GM20431 (cell line): ENCODE results near the gene LRBA.
"Not testable (repeated sequence)": the region's sequence is repeated elsewhere in the genome, so short reads cannot be mapped to it uniquely, and the experiment has no call there.

Experiments used
- in situ Hi-C: fragments of 300-500 bp; cut with MseI, MboI; formaldehyde crosslinking; loops from one replicate; pipeline ENCODE4 v1.15.0; 2020; ENCODE audit warnings: low sequenced_read_pairs; ENCODE audit not compliant: unreplicated experiment

LRBA gene, protein sequence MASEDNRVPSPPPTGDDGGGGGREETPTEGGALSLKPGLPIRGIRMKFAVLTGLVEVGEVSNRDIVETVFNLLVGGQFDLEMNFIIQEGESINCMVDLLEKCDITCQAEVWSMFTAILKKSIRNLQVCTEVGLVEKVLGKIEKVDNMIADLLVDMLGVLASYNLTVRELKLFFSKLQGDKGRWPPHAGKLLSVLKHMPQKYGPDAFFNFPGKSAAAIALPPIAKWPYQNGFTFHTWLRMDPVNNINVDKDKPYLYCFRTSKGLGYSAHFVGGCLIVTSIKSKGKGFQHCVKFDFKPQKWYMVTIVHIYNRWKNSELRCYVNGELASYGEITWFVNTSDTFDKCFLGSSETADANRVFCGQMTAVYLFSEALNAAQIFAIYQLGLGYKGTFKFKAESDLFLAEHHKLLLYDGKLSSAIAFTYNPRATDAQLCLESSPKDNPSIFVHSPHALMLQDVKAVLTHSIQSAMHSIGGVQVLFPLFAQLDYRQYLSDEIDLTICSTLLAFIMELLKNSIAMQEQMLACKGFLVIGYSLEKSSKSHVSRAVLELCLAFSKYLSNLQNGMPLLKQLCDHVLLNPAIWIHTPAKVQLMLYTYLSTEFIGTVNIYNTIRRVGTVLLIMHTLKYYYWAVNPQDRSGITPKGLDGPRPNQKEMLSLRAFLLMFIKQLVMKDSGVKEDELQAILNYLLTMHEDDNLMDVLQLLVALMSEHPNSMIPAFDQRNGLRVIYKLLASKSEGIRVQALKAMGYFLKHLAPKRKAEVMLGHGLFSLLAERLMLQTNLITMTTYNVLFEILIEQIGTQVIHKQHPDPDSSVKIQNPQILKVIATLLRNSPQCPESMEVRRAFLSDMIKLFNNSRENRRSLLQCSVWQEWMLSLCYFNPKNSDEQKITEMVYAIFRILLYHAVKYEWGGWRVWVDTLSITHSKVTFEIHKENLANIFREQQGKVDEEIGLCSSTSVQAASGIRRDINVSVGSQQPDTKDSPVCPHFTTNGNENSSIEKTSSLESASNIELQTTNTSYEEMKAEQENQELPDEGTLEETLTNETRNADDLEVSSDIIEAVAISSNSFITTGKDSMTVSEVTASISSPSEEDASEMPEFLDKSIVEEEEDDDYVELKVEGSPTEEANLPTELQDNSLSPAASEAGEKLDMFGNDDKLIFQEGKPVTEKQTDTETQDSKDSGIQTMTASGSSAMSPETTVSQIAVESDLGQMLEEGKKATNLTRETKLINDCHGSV (N-terminal part only)

DNA sequence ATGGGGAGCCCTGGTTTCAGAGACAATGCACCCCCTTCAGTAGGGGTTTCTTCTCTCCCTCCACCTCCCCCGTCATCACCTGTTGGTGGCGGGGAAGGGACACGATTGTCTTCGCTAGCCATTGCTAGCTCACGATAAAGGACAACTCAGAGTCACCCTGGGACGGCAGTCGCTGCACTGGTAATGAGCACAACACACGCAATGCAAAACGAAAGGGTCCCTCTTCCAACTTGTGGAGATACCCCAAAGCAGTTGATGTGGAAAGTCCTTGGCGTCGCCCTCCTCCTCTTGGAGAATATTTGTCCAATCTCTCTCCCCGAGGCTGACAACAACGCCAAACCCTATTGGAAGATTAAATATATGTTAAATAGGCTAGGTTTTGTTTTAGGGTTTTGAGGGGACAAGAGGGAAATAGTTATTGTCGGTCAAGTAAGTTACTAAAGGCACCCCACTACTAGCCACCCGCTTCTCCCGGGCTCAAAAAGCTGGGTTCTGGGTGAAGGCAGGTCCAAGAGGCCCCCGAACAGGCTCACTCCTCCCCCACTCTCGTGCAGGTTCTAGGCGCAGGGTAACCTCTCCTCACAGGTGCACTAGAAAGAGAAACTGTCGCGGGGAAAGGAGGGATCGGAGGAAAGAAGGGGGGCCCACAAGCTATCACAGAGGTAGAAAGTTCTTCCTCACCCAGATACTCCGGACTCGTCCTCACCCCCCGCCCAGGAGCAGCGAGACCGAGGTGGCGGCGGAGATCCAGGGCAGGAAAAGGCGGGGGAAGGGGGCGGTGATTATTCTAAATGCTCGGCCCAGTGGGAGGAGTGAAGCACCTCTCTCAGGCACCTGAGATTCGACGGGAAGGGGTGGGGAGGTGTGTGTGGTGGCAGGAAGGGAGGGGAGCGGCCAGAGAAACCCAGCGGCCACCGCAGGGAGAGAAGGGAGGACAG lies at the start of gene LRBA:
TSS of gene LRBA (minus strand) at position 764 of the 938 bp plus-strand sequence. CDS start at position 122, 642 bp downstream.
- in situ Hi-C loops, result no loop called here

DNA sequence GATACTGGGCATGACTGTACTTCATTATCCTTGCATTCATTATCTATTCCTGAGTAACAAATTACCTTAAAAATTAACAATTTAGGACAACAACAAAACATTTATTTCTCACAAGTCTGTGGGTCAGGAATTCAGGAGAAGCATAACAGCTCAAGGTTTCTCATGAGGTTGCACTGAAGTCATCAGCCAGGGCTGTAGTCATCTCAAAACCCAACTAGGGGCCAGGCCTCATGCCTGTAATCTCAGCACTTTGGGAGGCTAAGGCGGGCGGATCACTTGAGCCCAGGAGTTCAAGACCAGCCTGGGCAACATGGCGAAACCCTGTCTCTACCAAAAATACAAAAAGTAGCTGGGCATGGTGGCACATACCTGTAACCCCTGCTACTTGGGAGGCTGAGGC lies 48.1 kb upstream of the LRBA start:
- in situ Hi-C loops, result not testable (repeated sequence)

DNA sequence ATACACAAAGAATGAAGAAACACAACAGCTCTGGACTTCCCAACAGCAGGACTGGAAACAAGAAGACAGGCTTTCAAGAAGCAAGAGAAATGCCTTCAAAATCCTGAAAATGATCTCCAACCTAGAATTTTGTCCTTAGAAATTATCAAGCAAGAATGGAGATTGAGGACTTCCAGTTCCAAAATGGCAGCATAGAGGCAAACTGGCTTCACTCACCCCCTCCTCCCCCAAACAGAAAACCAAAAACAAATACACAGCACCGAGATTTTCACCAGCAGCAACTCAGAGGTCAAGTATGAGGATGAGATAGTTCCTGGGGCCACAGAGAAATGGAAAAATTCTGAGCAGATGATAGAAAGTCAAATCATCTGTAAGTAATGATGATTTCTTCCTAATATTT lies 40.5 kb upstream of the LRBA start:
- in situ Hi-C loops, result no loop called here

DNA sequence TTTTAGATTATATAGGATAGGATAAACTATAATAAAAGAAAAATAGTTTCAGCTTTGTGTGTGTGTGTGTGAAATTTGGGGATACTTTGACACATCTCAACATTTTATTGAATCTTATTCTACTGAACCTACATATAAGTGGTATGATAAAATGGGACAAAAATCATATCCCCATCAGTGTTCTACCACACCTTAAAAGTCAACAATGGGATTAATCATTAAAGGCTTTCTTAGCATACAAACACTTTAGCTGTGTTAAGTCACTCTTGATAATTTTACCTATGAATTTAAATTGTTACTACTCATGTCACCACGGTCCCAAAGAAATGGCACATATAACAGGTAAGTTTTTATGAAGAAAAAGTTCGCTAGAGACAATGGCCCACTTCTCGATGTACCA lies 37.7 kb upstream of the LRBA start:
- in situ Hi-C loops, result no loop called here

DNA sequence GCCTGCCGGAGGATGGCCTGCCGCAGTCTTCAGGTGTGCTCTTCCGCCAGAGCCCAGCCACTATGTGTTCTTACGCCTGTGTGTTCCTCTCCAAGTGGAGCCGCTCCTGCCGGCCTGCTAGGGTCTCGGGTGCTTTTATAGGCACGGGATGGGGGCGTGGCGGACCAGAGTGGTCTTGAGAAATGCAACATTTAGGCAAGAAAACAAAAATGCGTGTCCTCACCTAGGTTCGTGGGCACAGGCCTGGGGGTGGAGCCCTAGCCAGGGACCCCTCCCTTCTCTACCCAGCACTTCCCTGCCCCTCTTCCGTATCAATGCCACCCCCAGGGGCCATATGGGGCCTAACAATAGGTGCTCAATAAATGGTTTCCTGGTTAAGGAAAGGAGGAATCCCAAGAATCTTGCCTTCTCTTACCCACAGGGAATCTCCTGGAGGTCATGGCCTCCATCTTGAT lies 34.4 kb upstream of the LRBA start:
- in situ Hi-C loops, result no loop called here

DNA sequence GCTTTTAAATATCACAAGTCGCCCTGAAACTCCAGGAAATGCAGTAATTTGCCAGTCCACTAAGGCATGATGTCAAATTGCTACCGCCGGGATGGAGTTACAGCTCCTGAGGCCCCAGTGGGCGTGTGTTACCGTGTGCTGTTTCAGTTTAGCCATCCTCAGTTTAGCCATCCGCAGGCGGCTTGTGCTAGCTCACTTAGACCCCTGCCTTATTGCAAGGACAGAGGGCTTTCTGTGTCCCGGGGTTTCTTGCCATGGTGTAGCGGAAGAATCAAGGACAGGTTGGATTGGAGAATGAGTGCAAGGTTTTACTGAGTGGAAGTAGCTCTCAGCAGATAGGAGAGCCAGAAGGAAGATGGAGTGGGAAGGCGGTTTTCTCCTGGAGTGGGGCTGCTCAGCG lies 33.8 kb upstream of the LRBA start:
- in situ Hi-C loops, result no loop called here

DNA sequence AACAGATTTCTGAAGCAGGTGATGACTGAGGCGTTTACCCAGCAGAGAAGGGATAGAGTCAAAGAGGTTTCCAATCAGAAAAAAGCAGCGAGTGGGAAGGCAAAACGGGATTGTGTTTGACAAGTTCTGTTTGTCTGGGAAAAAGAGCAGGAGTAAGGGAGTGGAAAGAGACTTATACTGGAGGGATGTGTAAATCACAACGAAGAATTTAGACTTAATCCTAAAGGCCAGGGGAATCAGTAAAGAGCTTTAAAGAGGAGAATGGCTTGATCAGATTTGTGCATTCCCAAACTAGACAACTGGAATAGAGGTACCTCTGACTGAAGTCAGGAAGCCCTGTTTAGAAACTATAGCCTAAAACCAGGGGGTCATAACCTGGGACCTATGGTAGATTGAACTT lies 31.5 kb upstream of the LRBA start:
- in situ Hi-C loops, result no loop called here

DNA sequence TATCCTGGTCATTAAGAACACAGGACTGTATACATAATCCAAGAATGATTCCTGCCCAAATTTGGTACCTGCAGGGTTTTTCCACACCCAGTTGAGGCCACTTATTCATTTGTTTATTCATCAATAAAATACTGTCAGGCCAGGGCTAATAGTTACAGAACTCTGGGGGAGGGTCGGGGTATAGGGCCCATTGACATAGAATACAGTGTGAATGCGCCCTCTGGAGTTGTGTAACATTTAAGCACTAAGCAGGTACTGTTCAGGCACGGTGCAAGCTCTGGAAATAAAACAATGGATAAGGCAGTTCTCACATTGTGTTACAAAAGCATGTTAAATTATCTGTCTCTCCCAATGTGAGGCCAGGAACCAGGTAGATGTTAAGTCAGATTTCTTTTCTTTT lies 30.8 kb upstream of the LRBA start:
- in situ Hi-C loops, result no loop called here

DNA sequence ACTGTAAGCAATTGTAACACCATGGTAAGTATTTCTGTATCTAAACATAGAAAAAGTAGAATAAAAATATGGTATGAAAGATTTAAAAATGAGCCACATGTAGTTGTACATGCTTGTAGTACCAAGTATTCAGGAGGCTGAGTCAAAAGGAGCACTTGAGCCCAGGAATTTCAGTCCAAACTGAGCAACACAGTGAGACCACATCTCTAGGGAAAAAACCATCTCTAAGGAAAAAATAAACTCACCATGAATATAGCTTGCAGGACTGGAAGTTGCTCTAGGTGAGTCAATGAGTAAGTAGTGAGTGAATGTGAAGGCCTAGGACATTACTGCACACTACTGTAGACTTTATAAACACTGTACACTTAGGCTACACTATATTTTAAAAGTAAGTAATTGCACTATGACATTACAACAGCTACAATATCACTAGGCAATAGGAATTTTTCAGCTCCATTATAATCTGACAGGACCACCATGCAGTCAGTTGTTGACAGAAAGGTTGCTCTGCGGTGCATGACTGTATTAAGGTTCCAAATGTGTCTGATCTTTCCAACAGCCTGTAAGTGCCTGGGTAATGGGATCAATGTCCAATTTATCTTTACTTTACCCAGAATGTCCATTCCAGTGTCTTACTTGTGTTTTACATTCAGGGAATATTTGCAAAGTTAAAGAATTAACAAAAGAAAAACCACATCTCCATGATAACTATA lies 28.9 kb upstream of the LRBA start:
- in situ Hi-C loops, result no loop called here

DNA sequence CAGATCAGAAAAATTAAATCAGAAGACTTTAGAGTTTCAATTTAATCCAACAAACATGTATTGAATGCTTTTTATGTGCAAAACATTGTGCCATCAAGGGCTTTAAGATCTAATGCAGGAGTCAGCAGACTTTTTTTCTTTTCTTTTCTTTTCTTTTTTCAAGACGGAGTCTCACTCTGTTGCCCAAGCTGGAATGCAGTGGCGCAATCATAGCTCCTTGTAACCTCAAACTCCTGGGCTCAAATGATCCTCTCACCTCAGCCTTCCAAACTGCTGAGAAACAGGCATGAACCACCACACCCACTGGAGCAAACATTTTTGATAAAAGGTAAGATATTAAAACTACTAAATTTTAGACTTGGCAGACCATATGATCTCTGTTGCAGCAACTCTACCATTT lies 24.6 kb upstream of the LRBA start:
- in situ Hi-C loops, result no loop called here

DNA sequence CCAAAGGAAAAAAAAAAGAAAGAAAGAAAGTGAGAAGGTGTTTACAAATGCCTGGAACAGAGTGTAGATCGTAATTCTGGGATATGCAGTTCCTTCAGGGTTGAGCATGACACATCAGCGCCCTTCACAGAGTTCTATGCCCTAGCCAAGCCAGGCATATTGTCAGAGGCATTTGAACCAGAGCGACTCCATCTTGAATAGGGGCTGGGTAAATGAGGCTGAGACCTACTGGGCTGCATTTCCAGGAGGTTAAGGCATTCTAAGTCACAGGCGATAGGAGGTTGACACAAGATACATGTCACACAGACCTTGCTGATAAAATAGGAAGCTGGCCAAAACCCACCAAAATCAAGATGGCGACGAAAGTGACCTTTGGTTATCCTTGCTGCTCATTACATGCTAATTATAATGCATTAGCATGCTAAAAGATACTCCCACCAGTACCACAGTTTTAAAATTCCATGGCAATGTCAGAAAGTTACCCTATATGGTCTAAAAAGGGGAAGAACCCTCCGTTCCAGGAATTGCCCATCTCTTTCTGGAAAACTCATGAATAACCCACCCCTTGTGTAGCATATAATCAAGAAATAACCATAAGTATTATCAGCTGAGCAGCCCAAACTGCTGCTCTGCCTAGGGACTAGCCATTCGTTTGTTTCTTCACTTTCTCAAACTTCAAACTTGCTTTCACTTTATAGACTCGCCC lies 23.5 kb upstream of the LRBA start:
- in situ Hi-C loops, result no loop called here

DNA sequence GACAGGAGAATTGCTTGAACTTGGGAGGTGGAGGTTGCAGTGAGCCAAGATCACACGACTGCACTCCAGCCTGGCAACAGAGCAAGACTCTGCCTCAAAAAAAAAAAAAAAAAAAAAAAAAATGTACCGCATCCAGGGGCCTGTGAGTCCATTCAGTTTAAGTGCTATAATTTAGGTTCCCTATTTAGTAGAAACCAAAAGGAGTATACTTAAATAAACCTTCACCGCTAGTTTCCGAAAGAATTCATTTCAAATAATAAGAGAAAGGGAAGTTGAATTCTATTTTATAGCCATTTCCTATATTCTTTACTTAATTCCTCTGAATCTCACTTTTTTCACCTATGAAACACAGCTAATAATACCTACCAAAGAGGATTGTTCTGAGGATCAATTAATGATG lies 20.8 kb upstream of the LRBA start:
- in situ Hi-C loops, result no loop called here

DNA sequence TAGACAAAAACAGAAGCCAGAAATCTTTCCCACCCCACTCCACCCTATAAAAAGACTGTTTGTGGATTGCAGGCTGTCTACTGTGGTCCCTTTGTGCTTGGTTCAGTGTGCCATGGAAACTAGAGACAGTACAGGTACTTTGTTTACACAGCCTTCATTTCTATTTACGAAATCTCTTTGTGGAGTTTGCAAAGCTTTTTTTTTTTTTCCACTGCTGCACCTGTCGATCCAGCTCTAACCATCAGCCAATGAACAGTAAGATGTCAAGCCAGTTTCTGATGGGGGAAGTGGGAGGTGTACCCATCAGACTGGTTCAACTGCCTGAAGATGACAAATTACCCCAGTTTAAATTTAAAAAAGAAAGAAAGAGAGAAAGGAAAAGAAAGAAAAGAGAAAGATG lies 20.2 kb upstream of the LRBA start:
- in situ Hi-C loops, result no loop called here

DNA sequence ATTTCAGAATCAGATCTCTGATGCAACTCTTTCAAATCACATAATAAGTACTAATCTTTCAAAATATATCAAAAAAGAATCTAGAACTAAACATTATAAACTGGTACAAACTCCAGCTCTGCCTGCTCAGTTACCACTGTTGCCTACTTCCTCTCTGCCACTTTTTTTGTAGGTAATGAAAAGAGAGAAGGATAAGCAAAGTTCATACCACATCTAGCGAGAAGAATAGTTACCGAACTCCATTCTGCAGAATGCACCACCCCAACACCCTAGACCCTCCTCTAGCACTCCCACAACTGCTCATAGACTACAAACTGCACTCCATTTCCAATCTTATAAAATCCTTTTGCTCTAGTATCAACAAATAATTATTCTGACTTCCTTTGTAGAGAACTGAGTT lies 19.7 kb upstream of the LRBA start:
- in situ Hi-C loops, result no loop called here

DNA sequence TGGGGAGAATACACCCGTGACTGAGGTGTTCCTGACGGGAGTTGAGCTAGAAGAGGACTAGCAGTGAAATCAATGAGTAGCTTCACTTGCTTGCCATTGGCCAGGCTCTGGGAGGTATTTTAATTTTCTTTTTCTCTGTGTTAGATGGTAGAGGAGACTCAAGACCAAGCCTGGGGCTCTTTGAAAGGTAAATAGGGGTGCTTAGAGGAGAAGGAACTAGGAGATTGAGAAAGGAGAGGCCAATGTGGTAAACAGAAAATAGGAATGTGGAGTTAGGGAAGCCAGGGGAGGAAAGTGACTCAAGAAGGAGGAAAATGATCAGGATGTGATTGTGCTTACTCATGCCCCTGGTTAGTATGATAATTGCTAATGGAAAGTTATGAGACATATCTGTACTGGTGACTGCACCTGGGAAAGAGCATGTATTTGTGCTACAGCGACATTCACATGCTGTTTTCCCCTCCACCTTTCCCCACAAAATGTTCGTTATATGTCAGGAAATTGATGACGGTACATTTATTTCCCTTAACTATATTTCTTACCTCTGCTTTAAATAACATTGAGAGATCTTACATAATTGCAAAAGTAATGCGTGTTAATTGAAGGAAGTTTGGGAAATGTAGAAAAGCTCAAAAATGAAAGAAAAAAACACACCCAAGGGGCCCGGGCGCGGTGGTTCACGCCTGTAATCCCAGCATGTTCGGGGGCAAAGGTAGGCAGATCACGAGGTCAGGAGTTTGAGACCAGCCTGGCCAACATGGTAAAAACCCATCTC lies 16.9 kb upstream of the LRBA start:
- in situ Hi-C loops, result no loop called here

DNA sequence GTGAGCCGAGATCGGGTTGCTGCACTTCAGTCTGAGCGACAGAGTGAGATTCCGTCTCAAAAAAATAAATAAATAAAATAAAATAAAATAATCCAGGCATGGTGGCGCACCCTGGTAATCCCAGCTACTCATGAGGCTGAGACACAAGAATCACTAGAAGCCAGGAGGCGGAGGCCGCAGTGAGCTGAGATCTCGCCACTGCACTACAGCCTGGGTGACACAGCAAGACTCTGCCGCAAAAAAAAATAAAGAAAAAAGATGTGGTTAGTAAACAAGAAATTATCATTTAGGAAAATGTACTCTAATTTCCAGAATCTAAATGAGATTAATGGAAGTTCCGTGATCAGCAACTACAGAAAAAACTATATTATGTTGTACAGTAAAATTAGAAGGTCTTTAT lies 14.5 kb upstream of the LRBA start:
- in situ Hi-C loops, result no loop called here

DNA sequence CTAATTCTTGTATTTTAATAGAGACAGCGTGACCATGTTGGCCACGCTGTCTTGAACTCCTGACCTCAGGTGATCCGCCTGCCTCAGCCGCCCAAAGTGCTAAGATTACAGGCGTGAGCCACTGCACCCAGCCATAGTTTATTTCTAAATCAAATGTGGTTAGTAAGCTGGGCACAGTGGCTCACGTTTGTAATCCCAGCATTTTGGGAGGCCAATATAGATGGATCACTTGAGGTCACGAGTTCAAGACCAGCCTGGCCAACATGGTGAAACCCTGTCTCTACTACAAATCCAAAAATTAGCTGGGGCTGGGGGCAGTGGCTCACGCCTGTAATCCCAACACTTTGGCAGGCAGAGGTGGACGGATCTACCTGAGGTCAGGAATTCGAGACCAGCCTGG lies 13.9 kb upstream of the LRBA start:
- in situ Hi-C loops, result not testable (repeated sequence)

DNA sequence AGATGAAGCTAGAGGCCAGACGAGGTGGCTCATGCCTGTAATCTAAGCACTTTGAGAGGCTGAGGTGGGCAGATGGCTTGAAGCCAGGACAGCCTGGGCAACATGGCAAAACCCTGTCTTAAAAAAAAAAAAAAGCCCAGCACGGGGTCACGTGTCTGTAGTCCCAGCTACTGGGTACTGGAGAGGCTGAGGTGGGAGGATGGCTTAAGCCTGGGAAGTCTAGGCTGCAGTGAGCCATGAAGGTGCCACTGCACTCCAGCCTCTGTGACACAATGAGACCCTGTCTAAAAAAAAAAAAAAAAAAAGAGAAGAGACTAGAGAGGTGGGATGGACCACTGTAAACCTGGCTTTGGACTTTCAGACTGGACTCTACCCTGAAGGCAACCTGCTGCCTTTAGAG lies 10.7 kb upstream of the LRBA start:
- in situ Hi-C loops, result no loop called here
